Activated CD8-positive, alpha-beta T cell treated with anti-CD3 and anti-CD28 coated beads for 36 hours (primary cell): ENCODE measurements around the gene DZIP1. TPM values are rescaled to one million over a fixed set of nuclear protein-coding genes. Genes with fewer than 3 reads are reported as not detected.

Experiments
- ATAC-seq: fragments of 200-7000 bp; cut with Tn5 transposase; one replicate; pipeline ENCODE4 v1.10.0; 2021; ENCODE audit warnings: mild to moderate bottlenecking, moderate library complexity
- CTCF ChIA-PET: fragments of 350-600 bp; sonication (Branson Sonifier 250); formaldehyde crosslinking; loops from one replicate; lab custom pipeline; 2021; ENCODE audit warnings: antibody characterized with exemption; lab: Charles Lee
- POLR2A ChIA-PET: fragments of 350-600 bp; sonication (Branson Sonifier 250); formaldehyde crosslinking; loops from one replicate; lab custom pipeline; 2021; ENCODE audit warnings: antibody characterized with exemption; lab: Charles Lee
- DNase-seq: peaks from one replicate; pipeline ENCODE4 v3.0.0-alpha.2; 2020
- H3K27ac Mint-ChIP-seq: one replicate; pipeline ENCODE4 v1.8.0; 2021; ENCODE audit warnings: mild to moderate bottlenecking, mixed read lengths
- H3K27me3 Mint-ChIP-seq: one replicate; pipeline ENCODE4 v1.8.0; 2021; ENCODE audit warnings: mixed read lengths
- H3K36me3 Mint-ChIP-seq: one replicate; pipeline ENCODE4 v1.8.0; 2021; ENCODE audit warnings: low read depth, mixed read lengths
- H3K4me1 Mint-ChIP-seq: one replicate; pipeline ENCODE4 v1.8.0; 2021; ENCODE audit warnings: low read depth, mixed read lengths
- H3K4me3 Mint-ChIP-seq: one replicate; pipeline ENCODE4 v1.8.0; 2021; ENCODE audit warnings: mild to moderate bottlenecking, moderate library complexity, mixed read lengths
- H3K9me3 Mint-ChIP-seq: one replicate; pipeline ENCODE4 v1.8.0; 2021; ENCODE audit warnings: mixed read lengths
- intact Hi-C: fragments of 100-400 bp; cut with micrococcal nuclease; formaldehyde crosslinking; loops from one replicate; pipeline ENCODE4 v1.10.0; 2022
- total RNA-seq, 2 experiments: library from RNA; stranded (reverse); gene quantifications; one replicate each; pipeline ENCODE4 v1.2.3, GENCODE V29; 2021
- TF ChIP-seq, protein P1 (sequence below): fragments of 200-600 bp; IDR thresholded peaks from one replicate; pipeline ENCODE4 v1.8.0; 2022; ENCODE audit warnings: antibody characterized with exemption, mild to moderate bottlenecking

DZIP1 gene
- total RNA-seq, 2 experiments from 2014 or later = 0.54 to 0.85 TPM

DNA sequence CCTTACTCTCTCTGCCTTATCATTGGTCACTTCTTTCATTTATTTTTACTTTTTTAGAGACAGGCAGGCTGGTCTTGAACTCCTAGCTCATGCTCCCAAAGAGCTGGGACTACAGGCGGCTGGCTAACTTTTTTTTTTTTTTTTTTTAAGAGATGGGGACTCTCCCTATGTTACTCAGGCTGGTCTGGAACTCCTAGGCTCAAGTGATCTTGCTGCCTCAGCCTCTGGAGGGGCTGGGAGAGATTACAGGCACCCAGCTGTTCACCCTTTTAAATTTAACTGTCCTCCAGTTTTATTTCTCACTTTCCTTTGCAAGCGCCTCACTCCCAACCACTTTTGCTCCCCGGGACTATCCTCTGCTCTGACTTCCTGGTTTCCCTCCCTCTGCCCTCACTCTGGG is 97.6 kb downstream of the DZIP1 start:
- POLR2A ChIA-PET = no interaction called here
- intact Hi-C loops = no loop called here
- Mint-ChIP-seq H3K4me1 (peaks cover 2% of the 10 kb centered on the region), H3K4me3 (no peak overlapping the region), H3K36me3 (no peaks in the 10 kb centered on the region), H3K27ac (no peak overlapping the region), H3K9me3 (no peaks in the 10 kb centered on the region), H3K27me3 (peaks cover 33% of the 10 kb centered on the region)
- ATAC-seq (no peak), DNase-seq (no peak)
- CTCF ChIA-PET = interaction anchor here (1.2 kb wide), 1 partner anchor 10 kb away, joined by 3 read pairs; no protein-coding TSS in a partner anchor
- TF ChIP-seq, protein P1, sequence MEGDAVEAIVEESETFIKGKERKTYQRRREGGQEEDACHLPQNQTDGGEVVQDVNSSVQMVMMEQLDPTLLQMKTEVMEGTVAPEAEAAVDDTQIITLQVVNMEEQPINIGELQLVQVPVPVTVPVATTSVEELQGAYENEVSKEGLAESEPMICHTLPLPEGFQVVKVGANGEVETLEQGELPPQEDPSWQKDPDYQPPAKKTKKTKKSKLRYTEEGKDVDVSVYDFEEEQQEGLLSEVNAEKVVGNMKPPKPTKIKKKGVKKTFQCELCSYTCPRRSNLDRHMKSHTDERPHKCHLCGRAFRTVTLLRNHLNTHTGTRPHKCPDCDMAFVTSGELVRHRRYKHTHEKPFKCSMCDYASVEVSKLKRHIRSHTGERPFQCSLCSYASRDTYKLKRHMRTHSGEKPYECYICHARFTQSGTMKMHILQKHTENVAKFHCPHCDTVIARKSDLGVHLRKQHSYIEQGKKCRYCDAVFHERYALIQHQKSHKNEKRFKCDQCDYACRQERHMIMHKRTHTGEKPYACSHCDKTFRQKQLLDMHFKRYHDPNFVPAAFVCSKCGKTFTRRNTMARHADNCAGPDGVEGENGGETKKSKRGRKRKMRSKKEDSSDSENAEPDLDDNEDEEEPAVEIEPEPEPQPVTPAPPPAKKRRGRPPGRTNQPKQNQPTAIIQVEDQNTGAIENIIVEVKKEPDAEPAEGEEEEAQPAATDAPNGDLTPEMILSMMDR = no peak

DNA sequence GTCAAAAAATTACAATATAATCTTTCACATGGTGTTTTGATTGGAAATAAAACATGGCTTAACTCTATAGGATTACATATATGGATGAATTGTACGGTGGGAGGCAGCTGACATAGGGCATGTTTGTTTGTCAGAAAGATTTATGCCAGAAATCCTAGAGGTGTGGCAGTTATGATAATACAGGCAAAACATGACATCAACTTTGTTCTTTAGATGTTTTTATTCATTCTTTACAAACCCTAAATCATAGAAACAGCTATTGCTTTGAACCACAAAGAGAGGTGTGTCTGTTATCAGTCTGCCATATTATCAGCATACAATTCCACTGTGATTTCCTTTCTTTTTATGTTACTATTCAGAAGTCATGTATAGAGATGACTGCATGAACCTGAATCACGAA is 100.2 kb downstream of the DZIP1 start:
- TF ChIP-seq, protein P1 = no peak
- no peaks in the 10 kb centered on the region for H3K36me3 Mint-ChIP-seq
- ATAC-seq = no peak
- no peaks in the 10 kb centered on the region for H3K9me3 Mint-ChIP-seq
- H3K27me3 Mint-ChIP-seq = peaks cover 18% of the 10 kb centered on the region
- no peak overlapping the region for H3K4me3 Mint-ChIP-seq
- H3K27ac Mint-ChIP-seq = no peak overlapping the region
- intact Hi-C loops = no loop called here
- no peaks in the 10 kb centered on the region for H3K4me1 Mint-ChIP-seq
- no peak for DNase-seq
- ChIA-PET CTCF (no interaction called here), POLR2A (no interaction called here)

DNA sequence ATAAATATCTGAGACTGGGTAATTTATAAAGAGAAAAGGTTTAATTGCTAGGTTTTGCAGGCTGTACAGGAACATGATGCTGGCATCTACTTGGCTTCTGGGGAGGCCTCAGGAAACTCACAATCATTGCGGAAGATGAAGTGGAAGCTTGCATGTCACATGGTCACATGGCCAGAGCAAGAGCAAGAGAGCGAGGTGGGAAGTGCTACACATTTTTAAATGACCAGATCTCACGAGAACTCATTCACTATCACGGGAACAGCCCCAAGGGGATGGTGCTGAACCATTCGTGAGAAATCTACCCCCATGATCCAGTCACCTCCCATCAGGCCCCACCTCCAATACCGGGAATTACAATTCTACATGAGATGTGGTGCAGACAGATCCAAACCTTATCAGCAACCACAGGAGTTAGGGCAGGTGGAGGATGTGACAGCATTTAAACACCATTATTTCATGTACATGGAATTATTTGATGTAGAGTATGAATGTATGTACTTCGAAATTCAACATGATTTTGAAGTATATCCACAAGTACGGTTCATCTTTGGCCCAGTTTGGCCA is 102.5 kb downstream of the DZIP1 start:
- ATAC-seq = no peak
- no peak for DNase-seq
- Mint-ChIP-seq H3K4me3 (no peak overlapping the region), H3K27ac (no peak overlapping the region), H3K9me3 (no peaks in the 10 kb centered on the region), H3K4me1 (no peaks in the 10 kb centered on the region), H3K36me3 (no peaks in the 10 kb centered on the region), H3K27me3 (peaks cover 14% of the 10 kb centered on the region)
- intact Hi-C loops = no loop called here
- ChIA-PET CTCF (interaction anchor here (1.3 to 1.7 kb wide), 3 partner anchors 12 to 352 kb away, joined by 3 read pairs; no protein-coding TSS in a partner anchor), POLR2A (interaction anchor here (1.7 kb wide), 1 partner anchor 13 kb away, joined by 5 read pairs; no protein-coding TSS in a partner anchor)
- TF ChIP-seq, protein P1 = no peak

DNA sequence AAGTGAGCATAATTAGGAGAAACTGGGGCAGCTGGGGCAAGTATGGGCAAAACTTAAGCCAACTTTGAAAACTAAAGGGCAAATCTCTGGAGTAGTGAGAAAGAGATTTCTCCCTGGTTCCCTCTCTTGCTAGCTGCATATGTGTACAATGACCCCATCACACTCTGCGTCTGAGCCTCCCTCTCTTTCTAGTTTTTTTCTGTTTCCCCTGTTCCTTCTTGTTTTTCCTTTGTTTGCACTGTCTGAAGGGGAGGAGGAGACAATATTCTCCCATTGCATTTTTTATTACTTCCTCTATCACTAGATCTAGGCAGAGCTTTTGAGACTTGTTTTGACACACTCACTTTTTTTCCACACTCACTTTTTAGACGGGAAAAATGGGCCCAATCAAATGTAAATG is 103.2 kb downstream of the DZIP1 start:
- intact Hi-C loops = no loop called here
- CTCF ChIA-PET = interaction anchor here (1.1 to 1.7 kb wide), 2 partner anchors 11 to 293 kb away, joined by 3 to 4 read pairs; no protein-coding TSS in a partner anchor

DNA sequence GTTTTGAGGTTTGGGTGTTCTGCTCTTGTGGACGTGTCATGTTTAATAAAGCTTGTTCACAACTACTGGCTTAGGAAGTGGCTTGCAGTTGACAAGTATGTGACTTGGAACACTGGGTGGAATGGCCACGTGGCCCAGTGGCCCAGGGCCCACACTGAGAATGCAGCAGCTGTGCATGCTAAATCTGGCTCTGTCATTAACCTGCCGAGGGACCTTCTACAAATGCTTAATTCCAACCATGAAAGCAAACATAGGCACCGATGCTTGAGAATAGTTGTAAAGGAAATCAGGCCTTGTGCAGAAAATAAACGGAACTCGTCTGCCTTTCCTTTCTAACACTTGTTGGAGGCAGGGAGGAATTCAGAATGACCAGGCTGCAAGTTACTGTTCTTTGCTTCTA is 103.6 kb downstream of the DZIP1 start:
- peaks cover 14% of the 10 kb centered on the region for H3K27me3 Mint-ChIP-seq
- intact Hi-C loops = no loop called here
- no peak overlapping the region for H3K4me3 Mint-ChIP-seq
- ChIA-PET CTCF (interaction anchor here (1.1 to 1.7 kb wide), 2 partner anchors 10 to 293 kb away, joined by 3 to 4 read pairs; no protein-coding TSS in a partner anchor), POLR2A (interaction anchor here (1.7 kb wide), 1 partner anchor 11 kb away, joined by 5 read pairs; no protein-coding TSS in a partner anchor)
- H3K9me3 Mint-ChIP-seq = no peaks in the 10 kb centered on the region
- no peak overlapping the region for H3K27ac Mint-ChIP-seq
- DNase-seq (no peak), ATAC-seq (no peak)
- H3K4me1 Mint-ChIP-seq = no peaks in the 10 kb centered on the region
- TF ChIP-seq, protein P1 = no peak
- H3K36me3 Mint-ChIP-seq = no peaks in the 10 kb centered on the region

More for the DNA sequence above, 103.2 kb downstream of the DZIP1 start:
- Mint-ChIP-seq H3K36me3 (no peaks in the 10 kb centered on the region), H3K4me1 (no peaks in the 10 kb centered on the region), H3K4me3 (no peak overlapping the region), H3K27ac (no peak overlapping the region), H3K9me3 (no peaks in the 10 kb centered on the region), H3K27me3 (peaks cover 14% of the 10 kb centered on the region)
- TF ChIP-seq, protein P1 = no peak
- no peak for DNase-seq
- POLR2A ChIA-PET = interaction anchor here (1.7 kb wide), 1 partner anchor 12 kb away, joined by 5 read pairs; no protein-coding TSS in a partner anchor
- no peak for ATAC-seq
